Vagina (tissue), 2 donors: ENCODE measurements around the gene FER1L5.

Experiments used
- POLR2A ChIP-seq, 2 donors: fragments of 450-650 bp; IDR thresholded peaks; one replicate each; pipeline ENCODE4 v1.6.1; 2017; ENCODE audit warnings: antibody characterized with exemption in 2 of 2, mild to moderate bottlenecking in 2 of 2, moderate library complexity in 2 of 2
- TF ChIP-seq, protein P1 (sequence below), 3 experiments: fragments of 450-650 bp in 2 of 3; fragments of 200-600 bp in 1 of 3; sonication (generic) in 1 of 3; IDR thresholded peaks; one replicate each; pipeline ENCODE4 v1.5.1; 2017 to 2019; ENCODE audit warnings: antibody characterized with exemption in 3 of 3, mild to moderate bottlenecking in 2 of 3, moderate library complexity in 2 of 3

DNA sequence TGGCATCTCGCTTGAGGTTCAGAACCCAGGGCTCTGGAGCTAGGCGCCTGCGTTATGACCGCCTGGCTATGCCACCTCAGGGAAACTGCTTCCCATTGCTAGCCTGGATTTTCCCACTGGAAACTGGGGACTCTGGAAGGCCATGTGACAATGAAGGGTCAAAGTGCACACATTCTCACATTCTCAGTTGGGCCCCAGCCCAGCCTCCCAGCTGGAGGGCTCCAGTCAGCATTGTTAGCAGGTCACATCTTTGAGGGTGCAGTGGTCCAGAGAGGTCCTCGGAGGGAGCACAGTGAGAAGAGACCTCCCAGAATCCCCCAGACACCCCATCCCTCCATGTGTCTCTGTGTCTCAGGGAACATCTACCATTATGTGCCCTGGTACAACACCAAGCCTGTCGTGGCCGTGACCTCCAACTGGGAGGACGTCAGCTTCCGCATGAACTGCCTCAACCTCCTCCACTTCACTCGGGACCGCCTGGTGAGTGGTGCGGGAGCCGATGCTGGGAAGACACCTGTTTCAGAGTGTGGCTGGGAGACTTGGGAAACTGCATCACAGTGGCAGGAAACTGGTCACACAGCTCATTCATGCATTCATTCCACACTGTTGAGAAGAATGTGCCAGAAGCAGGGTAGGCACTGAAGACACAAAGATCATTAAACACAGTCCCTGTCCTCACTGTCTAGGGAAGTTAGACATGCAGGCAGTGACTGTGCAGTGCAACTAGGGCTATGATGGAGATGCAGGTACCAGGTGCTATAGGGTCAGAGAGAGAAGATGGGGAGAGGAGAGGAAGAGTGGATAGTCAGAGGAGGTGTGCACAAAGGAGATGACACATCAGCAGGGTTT, 41.6 kb downstream of the FER1L5 start:
- TF ChIP-seq POLR2A (IDR thresholded peaks at IDR 0.05) = no peak
- TF ChIP-seq, protein P1, sequence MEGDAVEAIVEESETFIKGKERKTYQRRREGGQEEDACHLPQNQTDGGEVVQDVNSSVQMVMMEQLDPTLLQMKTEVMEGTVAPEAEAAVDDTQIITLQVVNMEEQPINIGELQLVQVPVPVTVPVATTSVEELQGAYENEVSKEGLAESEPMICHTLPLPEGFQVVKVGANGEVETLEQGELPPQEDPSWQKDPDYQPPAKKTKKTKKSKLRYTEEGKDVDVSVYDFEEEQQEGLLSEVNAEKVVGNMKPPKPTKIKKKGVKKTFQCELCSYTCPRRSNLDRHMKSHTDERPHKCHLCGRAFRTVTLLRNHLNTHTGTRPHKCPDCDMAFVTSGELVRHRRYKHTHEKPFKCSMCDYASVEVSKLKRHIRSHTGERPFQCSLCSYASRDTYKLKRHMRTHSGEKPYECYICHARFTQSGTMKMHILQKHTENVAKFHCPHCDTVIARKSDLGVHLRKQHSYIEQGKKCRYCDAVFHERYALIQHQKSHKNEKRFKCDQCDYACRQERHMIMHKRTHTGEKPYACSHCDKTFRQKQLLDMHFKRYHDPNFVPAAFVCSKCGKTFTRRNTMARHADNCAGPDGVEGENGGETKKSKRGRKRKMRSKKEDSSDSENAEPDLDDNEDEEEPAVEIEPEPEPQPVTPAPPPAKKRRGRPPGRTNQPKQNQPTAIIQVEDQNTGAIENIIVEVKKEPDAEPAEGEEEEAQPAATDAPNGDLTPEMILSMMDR (IDR thresholded peaks at IDR 0.05) = no peak
